H54 (cell line): ENCODE results near the gene MEI1.
"Not testable (repeated sequence)": the region's sequence is repeated elsewhere in the genome, so short reads cannot be mapped to it uniquely, and the experiment has no call there.

ENCODE experiments used
- DNase-seq: peaks from one replicate; pipeline ENCODE4 v3.0.0; 2011; ENCODE audit warnings: low spot score, mixed read lengths; ENCODE audit not compliant: insufficient read length
- FAIRE-seq: peaks from 3 replicates; lab custom pipeline; 2011; peaks lifted over from hg19 to GRCh38; lab: Jason Lieb, UNC
- POLR2A ChIP-seq: IDR thresholded peaks from 2 replicates; pipeline ENCODE4 v1.6.1; 2011; ENCODE audit warnings: low read depth, mild to moderate bottlenecking, low read length

The MEI1 gene

GRCh38 chr22:41699264-41700107, at the start of gene MEI1:
MEI1 (plus strand) TSS chr22:41699503; CDS start chr22:41699539, 36 bp downstream.
- no peak for DNase-seq
- no peak for TF ChIP-seq POLR2A
- no peak for FAIRE-seq

- FAIRE-seq (no peak), DNase-seq (no peak)
- no peak for TF ChIP-seq POLR2A
These were observed 49.1 kb upstream of the MEI1 start for GRCh38 chr22:41650229-41650628.

- FAIRE-seq (no peak), DNase-seq (no peak)
- TF ChIP-seq POLR2A, result no peak
These were observed 48.5 kb upstream of the MEI1 start for GRCh38 chr22:41650821-41651220.

- FAIRE-seq (no peak), DNase-seq (no peak)
- no peak for TF ChIP-seq POLR2A
These were observed 45.0 kb upstream of the MEI1 start for GRCh38 chr22:41654322-41654721.

- no peak for TF ChIP-seq POLR2A
- FAIRE-seq, result no peak
- DNase-seq, result no peak
These were observed 42.7 kb upstream of the MEI1 start for GRCh38 chr22:41656556-41656955.

- TF ChIP-seq POLR2A, result no peak
- FAIRE-seq (no peak), DNase-seq (no peak)
These were observed 41.6 kb upstream of the MEI1 start for GRCh38 chr22:41657709-41658108.

GRCh38 chr22:41658869-41659268, 40.4 kb upstream of the MEI1 start:
- TF ChIP-seq POLR2A, result no peak
- FAIRE-seq, result no peak

GRCh38 chr22:41659941-41660340, 39.4 kb upstream of the MEI1 start:
- FAIRE-seq (no peak), DNase-seq (no peak)
- TF ChIP-seq POLR2A, result no peak

More at GRCh38 chr22:41658869-41659268, 40.4 kb upstream of the MEI1 start:
- no peak for DNase-seq

- no peak for DNase-seq
- TF ChIP-seq POLR2A, result no peak
- FAIRE-seq, result no peak
These were observed 38.9 kb upstream of the MEI1 start for GRCh38 chr22:41660416-41660815.

- no peak for TF ChIP-seq POLR2A
- DNase-seq (no peak), FAIRE-seq (no peak)
These were observed 38.2 kb upstream of the MEI1 start for GRCh38 chr22:41661088-41661487.

GRCh38 chr22:41661713-41662112, 37.6 kb upstream of the MEI1 start:
- no peak for FAIRE-seq
- no peak for TF ChIP-seq POLR2A
- DNase-seq, result no peak

- FAIRE-seq, DNase-seq: not testable (repeated sequence)
These were observed 35.7 kb upstream of the MEI1 start for GRCh38 chr22:41663594-41663993.

GRCh38 chr22:41664490-41664889, 34.8 kb upstream of the MEI1 start:
- no peak for DNase-seq
- FAIRE-seq, result no peak
- no peak for TF ChIP-seq POLR2A

- TF ChIP-seq POLR2A, result no peak
- FAIRE-seq, result no peak
- no peak for DNase-seq
These were observed 34.4 kb upstream of the MEI1 start for GRCh38 chr22:41664951-41665350.
